ENCODE data around the gene ITPR1. TPM values are rescaled to one million over a fixed set of nuclear protein-coding genes. Genes with fewer than 3 reads are reported as not detected.

The ITPR1 gene
- total RNA-seq, 2 experiments from 2014 or later = 84.4 to 104 TPM

DNA sequence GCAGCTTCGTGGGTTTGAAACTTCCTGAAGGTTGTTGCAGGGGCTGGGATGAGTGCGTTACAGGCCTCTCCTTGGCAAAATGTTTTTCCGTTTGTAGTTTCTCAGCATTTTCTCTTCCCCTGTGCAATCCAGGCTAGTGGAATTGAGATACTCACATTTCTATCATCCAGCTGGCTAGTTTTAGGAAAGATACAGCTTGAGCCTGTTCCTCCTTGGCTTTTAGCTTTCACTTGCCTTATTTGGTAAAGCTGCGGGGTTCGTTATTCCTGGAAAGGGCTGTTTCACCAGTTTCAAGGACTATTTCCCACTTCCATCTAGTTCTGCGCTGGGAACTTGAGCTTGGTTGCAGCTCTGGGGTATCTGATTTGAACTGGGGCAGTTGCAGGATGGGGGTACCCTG, 90.3 kb downstream of the ITPR1 start:
- no peak overlapping the region for H3K4me3 ChIP-seq (ENCODE audit: low read depth, low read length, poor library complexity, severe bottlenecking)
- POLR2A ChIA-PET = no interaction called here
- CTCF ChIA-PET (ENCODE audit: unreplicated experiment) = no interaction called here
- H3K9me3 ChIP-seq (ENCODE audit: low read length) = no peaks in the 10 kb centered on the region
- no peak for DNase-seq (ENCODE audit: low spot score)
- H3K4me1 ChIP-seq (ENCODE audit: insufficient read depth, low read length, poor library complexity, severe bottlenecking) = no peaks in the 10 kb centered on the region
- intact Hi-C loops (cut with micrococcal nuclease; ENCODE audit: unreplicated experiment) = no loop called here
- peaks cover 18% of the 10 kb centered on the region for H4K20me1 ChIP-seq (ENCODE audit: insufficient read depth, low read length)
- TF ChIP-seq EZH2phosphoT487 (IDR thresholded peaks at IDR 0.05; ENCODE audit: borderline replicate concordance, low read depth, low read length) = no peak
- TF ChIP-seq, protein P1, sequence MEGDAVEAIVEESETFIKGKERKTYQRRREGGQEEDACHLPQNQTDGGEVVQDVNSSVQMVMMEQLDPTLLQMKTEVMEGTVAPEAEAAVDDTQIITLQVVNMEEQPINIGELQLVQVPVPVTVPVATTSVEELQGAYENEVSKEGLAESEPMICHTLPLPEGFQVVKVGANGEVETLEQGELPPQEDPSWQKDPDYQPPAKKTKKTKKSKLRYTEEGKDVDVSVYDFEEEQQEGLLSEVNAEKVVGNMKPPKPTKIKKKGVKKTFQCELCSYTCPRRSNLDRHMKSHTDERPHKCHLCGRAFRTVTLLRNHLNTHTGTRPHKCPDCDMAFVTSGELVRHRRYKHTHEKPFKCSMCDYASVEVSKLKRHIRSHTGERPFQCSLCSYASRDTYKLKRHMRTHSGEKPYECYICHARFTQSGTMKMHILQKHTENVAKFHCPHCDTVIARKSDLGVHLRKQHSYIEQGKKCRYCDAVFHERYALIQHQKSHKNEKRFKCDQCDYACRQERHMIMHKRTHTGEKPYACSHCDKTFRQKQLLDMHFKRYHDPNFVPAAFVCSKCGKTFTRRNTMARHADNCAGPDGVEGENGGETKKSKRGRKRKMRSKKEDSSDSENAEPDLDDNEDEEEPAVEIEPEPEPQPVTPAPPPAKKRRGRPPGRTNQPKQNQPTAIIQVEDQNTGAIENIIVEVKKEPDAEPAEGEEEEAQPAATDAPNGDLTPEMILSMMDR (conservative IDR thresholded peaks at IDR 0.05; ENCODE audit: low read length) = no peak
- H3K36me3 ChIP-seq (ENCODE audit: insufficient read depth, low read length) = no peaks in the 10 kb centered on the region
- no peaks in the 10 kb centered on the region for H3K79me2 ChIP-seq (ENCODE audit: insufficient read depth, low read depth, low read length)
- H3K9me2 ChIP-seq (ENCODE audit: insufficient read depth, low read length) = no peaks in the 10 kb centered on the region
- no peak overlapping the region for H3K4me2 ChIP-seq (ENCODE audit: low read length)
- H2AFZ ChIP-seq (ENCODE audit: low read length) = no peak overlapping the region
- no TSS peak for BruUV-seq (replicated peaks)
- no peak overlapping the region for H3K27ac ChIP-seq (ENCODE audit: low read depth, low read length, poor library complexity, severe bottlenecking)

DNA sequence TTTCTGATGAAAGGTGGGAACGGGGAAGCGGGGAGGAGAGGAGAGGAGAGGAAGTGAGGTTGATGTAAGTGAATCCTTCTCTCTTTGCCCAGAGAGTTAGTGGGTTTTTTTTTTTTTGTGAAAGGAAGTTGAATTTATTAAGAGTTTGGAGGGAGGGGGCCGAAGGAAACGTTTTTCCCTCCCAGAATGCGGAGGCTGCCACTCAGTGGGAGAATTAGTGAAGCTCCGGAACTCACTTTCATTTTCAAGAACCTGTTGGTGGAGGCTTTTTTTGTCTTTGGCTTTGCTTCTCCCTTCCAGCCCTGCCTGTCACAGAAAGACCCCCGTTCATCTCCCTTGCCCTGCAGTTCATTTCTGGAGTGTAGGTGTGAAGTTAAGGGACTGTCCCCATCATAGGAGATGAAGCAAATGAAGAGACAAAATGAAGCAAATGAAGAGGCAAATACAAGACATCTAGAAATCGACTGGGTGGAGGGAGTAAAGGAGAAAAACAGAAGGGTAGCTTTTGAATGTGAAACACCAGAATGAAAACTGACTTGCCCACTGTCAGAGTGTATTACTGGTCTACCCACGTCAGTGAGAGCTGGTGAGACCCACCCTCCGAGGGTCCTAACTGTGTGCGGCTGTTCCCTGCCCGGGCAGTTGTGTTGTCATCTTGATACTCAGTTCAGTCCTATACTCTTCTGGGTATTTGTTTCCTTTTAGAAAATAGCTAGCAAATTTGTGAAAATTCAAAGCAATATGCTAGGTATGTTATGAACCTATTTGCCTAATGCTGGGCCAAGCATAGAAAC, 91.5 kb downstream of the ITPR1 start:
- BruUV-seq (replicated peaks) = no TSS peak

More for the DNA sequence above, 91.5 kb downstream of the ITPR1 start:
- H3K27ac ChIP-seq (ENCODE audit: low read depth, low read length, poor library complexity, severe bottlenecking) = no peak overlapping the region
- POLR2A ChIA-PET = interaction anchor here (0.5 to 0.7 kb wide), 2 partner anchors 134 to 1974 kb away, joined by 3 to 8 read pairs; no protein-coding TSS in a partner anchor
- H3K79me2 ChIP-seq (ENCODE audit: insufficient read depth, low read depth, low read length) = no peaks in the 10 kb centered on the region
- no peak overlapping the region for H3K4me3 ChIP-seq (ENCODE audit: low read depth, low read length, poor library complexity, severe bottlenecking)
- CTCF ChIA-PET (ENCODE audit: unreplicated experiment) = interaction anchor here (0.6 kb wide), 1 partner anchor 14 kb away, joined by 3 read pairs; no protein-coding TSS in a partner anchor
- no peaks in the 10 kb centered on the region for H3K9me2 ChIP-seq (ENCODE audit: insufficient read depth, low read length)
- H3K4me1 ChIP-seq (ENCODE audit: insufficient read depth, low read length, poor library complexity, severe bottlenecking) = no peaks in the 10 kb centered on the region
- no peaks in the 10 kb centered on the region for H3K9me3 ChIP-seq (ENCODE audit: low read length)
- no peaks in the 10 kb centered on the region for H3K36me3 ChIP-seq (ENCODE audit: insufficient read depth, low read length)
- no peak for DNase-seq (ENCODE audit: low spot score)
- no peak overlapping the region for H2AFZ ChIP-seq (ENCODE audit: low read length)
- TF ChIP-seq EZH2phosphoT487 (IDR thresholded peaks at IDR 0.05; ENCODE audit: borderline replicate concordance, low read depth, low read length) = no peak
- TF ChIP-seq, protein P1 (conservative IDR thresholded peaks at IDR 0.05; ENCODE audit: low read length) = no peak
- intact Hi-C loops (cut with micrococcal nuclease; ENCODE audit: unreplicated experiment) = no loop called here
- peaks cover 18% of the 10 kb centered on the region for H4K20me1 ChIP-seq (ENCODE audit: insufficient read depth, low read length)
- no peak overlapping the region for H3K4me2 ChIP-seq (ENCODE audit: low read length)
